ENCODE data around the gene CYP24A1.

DNA sequence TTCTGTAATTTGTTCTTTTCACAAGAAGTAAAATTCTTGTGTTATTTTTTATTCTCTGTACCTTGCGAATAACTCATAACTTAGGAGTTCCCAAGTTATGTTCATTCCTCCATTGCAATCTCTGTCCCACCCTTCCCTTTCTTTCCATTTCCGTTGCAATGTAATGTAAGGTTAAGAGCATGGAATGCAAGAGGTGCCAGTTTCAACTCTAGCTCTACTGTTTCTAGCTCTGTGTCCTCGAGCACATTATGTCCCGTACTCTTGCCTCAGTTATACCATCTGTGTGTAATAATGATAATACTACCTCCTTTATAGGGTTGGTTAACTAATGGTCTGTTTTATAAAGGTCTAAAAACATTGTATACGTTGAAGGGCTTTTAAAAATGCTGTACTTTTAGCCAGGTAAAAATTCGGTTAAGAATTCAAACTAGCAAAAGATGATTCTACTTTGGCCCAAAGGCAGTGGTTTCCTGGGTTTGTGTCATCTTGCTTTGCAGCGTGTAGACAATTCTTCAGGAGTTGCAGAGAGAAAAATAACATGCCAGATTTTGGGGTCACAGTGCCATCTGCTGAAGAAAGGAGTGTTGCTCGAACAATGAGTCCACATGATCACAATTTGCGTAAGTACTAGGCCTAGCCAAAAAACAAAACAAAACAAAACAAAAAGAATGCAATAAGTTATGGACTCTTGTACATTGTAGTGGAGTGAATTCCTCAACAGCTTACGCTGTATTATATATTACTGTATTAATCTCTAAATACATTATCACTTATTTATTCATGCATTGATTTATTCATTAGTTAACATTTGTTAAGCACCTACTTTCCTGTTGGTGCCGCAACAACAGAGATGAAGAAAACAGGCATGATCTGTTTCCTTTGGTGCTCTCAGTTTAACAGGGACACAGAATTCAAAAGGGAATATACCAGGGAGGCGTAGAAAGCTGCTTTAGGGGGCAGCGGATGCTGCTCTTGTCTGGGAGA lies 24.1 kb upstream of the CYP24A1 start:
- TF ChIP-seq, protein P1, sequence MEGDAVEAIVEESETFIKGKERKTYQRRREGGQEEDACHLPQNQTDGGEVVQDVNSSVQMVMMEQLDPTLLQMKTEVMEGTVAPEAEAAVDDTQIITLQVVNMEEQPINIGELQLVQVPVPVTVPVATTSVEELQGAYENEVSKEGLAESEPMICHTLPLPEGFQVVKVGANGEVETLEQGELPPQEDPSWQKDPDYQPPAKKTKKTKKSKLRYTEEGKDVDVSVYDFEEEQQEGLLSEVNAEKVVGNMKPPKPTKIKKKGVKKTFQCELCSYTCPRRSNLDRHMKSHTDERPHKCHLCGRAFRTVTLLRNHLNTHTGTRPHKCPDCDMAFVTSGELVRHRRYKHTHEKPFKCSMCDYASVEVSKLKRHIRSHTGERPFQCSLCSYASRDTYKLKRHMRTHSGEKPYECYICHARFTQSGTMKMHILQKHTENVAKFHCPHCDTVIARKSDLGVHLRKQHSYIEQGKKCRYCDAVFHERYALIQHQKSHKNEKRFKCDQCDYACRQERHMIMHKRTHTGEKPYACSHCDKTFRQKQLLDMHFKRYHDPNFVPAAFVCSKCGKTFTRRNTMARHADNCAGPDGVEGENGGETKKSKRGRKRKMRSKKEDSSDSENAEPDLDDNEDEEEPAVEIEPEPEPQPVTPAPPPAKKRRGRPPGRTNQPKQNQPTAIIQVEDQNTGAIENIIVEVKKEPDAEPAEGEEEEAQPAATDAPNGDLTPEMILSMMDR (IDR thresholded peaks at IDR 0.05): peak in 1 of 3 experiments; percentile 19
- TF ChIP-seq POLR2AphosphoS5 (IDR thresholded peaks at IDR 0.05; ENCODE audit: insufficient read depth in 1 of 2, low read depth in 1 of 2): no peak
